Stimulated activated naive B cell treated with anti-CD40 and anti-IgM and Interleukin-4, amounts not matched to agents 10 μg/mL and 1 μg/mL and 100 μg/mL, for 72 hours (primary cell): ENCODE data around the gene TMIGD1.

Source experiments
- ATAC-seq, 2 donors: fragments of 150-1000 bp; cut with Tn5 transposase; replicated peaks; 2 replicates each; pipeline ENCODE4 v1.10.0; 2021; ENCODE audit warnings: moderate library complexity in 1 of 2
- DNase-seq: peaks from one replicate; pipeline ENCODE4 v3.0.0; 2021
- H3K27ac Mint-ChIP-seq: one replicate; pipeline ENCODE4 v1.8.0; 2022; ENCODE audit warnings: mild to moderate bottlenecking, mixed read lengths
- H3K27me3 Mint-ChIP-seq, 2 donors: one replicate each; pipeline ENCODE4 v1.8.0; 2022; ENCODE audit warnings: mixed read lengths in 2 of 2
- H3K36me3 Mint-ChIP-seq, 2 donors: one replicate each; pipeline ENCODE4 v1.8.0; 2022; ENCODE audit warnings: mixed read lengths in 2 of 2, mild to moderate bottlenecking in 1 of 2
- H3K4me1 Mint-ChIP-seq, 2 donors: one replicate each; pipeline ENCODE4 v1.8.0; 2022; ENCODE audit warnings: mixed read lengths in 2 of 2, mild to moderate bottlenecking in 1 of 2
- H3K4me3 Mint-ChIP-seq, 2 donors: one replicate each; pipeline ENCODE4 v1.8.0; 2022; ENCODE audit warnings: mild to moderate bottlenecking in 2 of 2, mixed read lengths in 2 of 2, moderate library complexity in 1 of 2
- H3K9me3 Mint-ChIP-seq, 2 donors: one replicate each; pipeline ENCODE4 v1.8.0; 2022; ENCODE audit warnings: mixed read lengths in 2 of 2, mild to moderate bottlenecking in 1 of 2

TMIGD1 gene

GRCh38 chr17:30332057-30332542, 1.8 kb downstream of the TMIGD1 start:
- Mint-ChIP-seq H3K27ac (peak overlapping the region; percentile 4), H3K36me3 (no peaks in the 10 kb centered on the region), H3K9me3 (no peaks in the 10 kb centered on the region), H3K4me3 (peak overlapping the region; percentile 11 to 17), H3K27me3 (peaks cover 0 to 4% of the 10 kb centered on the region in 2 donors), H3K4me1 (peaks cover 10 to 15% of the 10 kb centered on the region in 2 donors)
- ATAC-seq (peak; percentile 88 to 92), DNase-seq (no peak)

- no peaks in the 10 kb centered on the region for H3K36me3 Mint-ChIP-seq
- H3K9me3 Mint-ChIP-seq: no peaks in the 10 kb centered on the region
- DNase-seq (no peak), ATAC-seq (no peak)
- H3K4me3 Mint-ChIP-seq: no peak overlapping the region
- H3K4me1 Mint-ChIP-seq: peaks cover 13 to 19% of the 10 kb centered on the region in 2 donors
- no peak overlapping the region for H3K27ac Mint-ChIP-seq
- H3K27me3 Mint-ChIP-seq: peaks cover 0 to 4% of the 10 kb centered on the region in 2 donors
Measured at GRCh38 chr17:30326809-30327208, 7.0 kb downstream of the TMIGD1 start.

GRCh38 chr17:30324723-30325122, 9.1 kb downstream of the TMIGD1 start:
- no peak for ATAC-seq
- no peaks in the 10 kb centered on the region for H3K9me3 Mint-ChIP-seq
- no peak for DNase-seq
- peaks cover 13 to 16% of the 10 kb centered on the region in 2 donors for H3K4me1 Mint-ChIP-seq
- H3K27me3 Mint-ChIP-seq: peaks cover 0 to 4% of the 10 kb centered on the region in 2 donors
- no peak overlapping the region for H3K4me3 Mint-ChIP-seq
- H3K27ac Mint-ChIP-seq: no peak overlapping the region
- H3K36me3 Mint-ChIP-seq: no peaks in the 10 kb centered on the region

- H3K27ac Mint-ChIP-seq: no peak overlapping the region
- ATAC-seq: peak; percentile 67 to 85
- H3K4me1 Mint-ChIP-seq: peaks cover 13 to 16% of the 10 kb centered on the region in 2 donors
- no peak overlapping the region for H3K4me3 Mint-ChIP-seq
- peaks cover 0 to 4% of the 10 kb centered on the region in 2 donors for H3K27me3 Mint-ChIP-seq
- no peaks in the 10 kb centered on the region for H3K9me3 Mint-ChIP-seq
- H3K36me3 Mint-ChIP-seq: no peaks in the 10 kb centered on the region
- DNase-seq: no peak
Measured at GRCh38 chr17:30323895-30324319, 9.9 kb downstream of the TMIGD1 start.

- Mint-ChIP-seq H3K36me3 (no peaks in the 10 kb centered on the region), H3K4me3 (no peak overlapping the region), H3K27ac (no peak overlapping the region), H3K27me3 (peaks cover 0 to 4% of the 10 kb centered on the region in 2 donors), H3K4me1 (peaks cover 13 to 16% of the 10 kb centered on the region in 2 donors), H3K9me3 (no peaks in the 10 kb centered on the region)
- ATAC-seq: peak in 1 of 2 donors; percentile 65
- no peak for DNase-seq
Measured at GRCh38 chr17:30323262-30323894, 10.5 kb downstream of the TMIGD1 start.

GRCh38 chr17:30321314-30321713, 12.5 kb downstream of the TMIGD1 start:
- Mint-ChIP-seq H3K36me3 (no peaks in the 10 kb centered on the region), H3K27ac (no peak overlapping the region), H3K9me3 (no peaks in the 10 kb centered on the region), H3K4me3 (no peak overlapping the region), H3K4me1 (peaks cover 13 to 16% of the 10 kb centered on the region in 2 donors), H3K27me3 (peaks cover 0 to 4% of the 10 kb centered on the region in 2 donors)
- ATAC-seq (no peak), DNase-seq (no peak)

- DNase-seq (no peak), ATAC-seq (no peak)
- no peaks in the 10 kb centered on the region for H3K27me3 Mint-ChIP-seq
- peaks cover 3% of the 10 kb centered on the region in 2 donors for H3K4me1 Mint-ChIP-seq
- H3K36me3 Mint-ChIP-seq: no peaks in the 10 kb centered on the region
- no peaks in the 10 kb centered on the region for H3K9me3 Mint-ChIP-seq
- no peak overlapping the region for H3K27ac Mint-ChIP-seq
- H3K4me3 Mint-ChIP-seq: no peak overlapping the region
Measured at GRCh38 chr17:30318155-30318554, 15.7 kb downstream of the TMIGD1 start.

- Mint-ChIP-seq H3K4me1 (no peaks in the 10 kb centered on the region), H3K36me3 (no peaks in the 10 kb centered on the region), H3K27ac (no peak overlapping the region), H3K9me3 (no peaks in the 10 kb centered on the region), H3K27me3 (no peaks in the 10 kb centered on the region), H3K4me3 (no peak overlapping the region)
- ATAC-seq: no peak
- no peak for DNase-seq
Measured at GRCh38 chr17:30316736-30317135, 17.1 kb downstream of the TMIGD1 start.

GRCh38 chr17:30315106-30315505, 18.8 kb downstream of the TMIGD1 start:
- H3K27me3 Mint-ChIP-seq: no peaks in the 10 kb centered on the region
- no peak overlapping the region for H3K4me3 Mint-ChIP-seq
- H3K4me1 Mint-ChIP-seq: no peaks in the 10 kb centered on the region
- no peaks in the 10 kb centered on the region for H3K36me3 Mint-ChIP-seq
- DNase-seq (no peak), ATAC-seq (no peak)
- no peaks in the 10 kb centered on the region for H3K9me3 Mint-ChIP-seq
- H3K27ac Mint-ChIP-seq: no peak overlapping the region

GRCh38 chr17:30314474-30314873, 19.4 kb downstream of the TMIGD1 start:
- H3K9me3 Mint-ChIP-seq: no peaks in the 10 kb centered on the region
- H3K36me3 Mint-ChIP-seq: no peaks in the 10 kb centered on the region
- H3K4me3 Mint-ChIP-seq: no peak overlapping the region
- no peaks in the 10 kb centered on the region for H3K4me1 Mint-ChIP-seq
- ATAC-seq (no peak), DNase-seq (no peak)
- no peak overlapping the region for H3K27ac Mint-ChIP-seq
- no peaks in the 10 kb centered on the region for H3K27me3 Mint-ChIP-seq

- Mint-ChIP-seq H3K27ac (no peak overlapping the region), H3K4me3 (no peak overlapping the region), H3K4me1 (no peaks in the 10 kb centered on the region), H3K9me3 (no peaks in the 10 kb centered on the region), H3K36me3 (no peaks in the 10 kb centered on the region), H3K27me3 (no peaks in the 10 kb centered on the region)
- no peak for ATAC-seq
- no peak for DNase-seq
Measured at GRCh38 chr17:30312226-30312625, 21.6 kb downstream of the TMIGD1 start.

- H3K4me3 Mint-ChIP-seq: no peak overlapping the region
- H3K27me3 Mint-ChIP-seq: peaks cover 0 to 3% of the 10 kb centered on the region in 2 donors
- ATAC-seq (no peak), DNase-seq (no peak)
- H3K27ac Mint-ChIP-seq: no peak overlapping the region
- no peaks in the 10 kb centered on the region for H3K36me3 Mint-ChIP-seq
- no peaks in the 10 kb centered on the region for H3K9me3 Mint-ChIP-seq
- no peaks in the 10 kb centered on the region for H3K4me1 Mint-ChIP-seq
Measured at GRCh38 chr17:30310562-30310961, 23.3 kb downstream of the TMIGD1 start.

- no peaks in the 10 kb centered on the region for H3K36me3 Mint-ChIP-seq
- no peaks in the 10 kb centered on the region for H3K4me1 Mint-ChIP-seq
- no peak overlapping the region for H3K27ac Mint-ChIP-seq
- ATAC-seq (no peak), DNase-seq (no peak)
- no peak overlapping the region for H3K4me3 Mint-ChIP-seq
- H3K27me3 Mint-ChIP-seq: peaks cover 0 to 5% of the 10 kb centered on the region in 2 donors
- H3K9me3 Mint-ChIP-seq: no peaks in the 10 kb centered on the region
Measured at GRCh38 chr17:30309591-30309990, 24.3 kb downstream of the TMIGD1 start.

- peaks cover 0 to 5% of the 10 kb centered on the region in 2 donors for H3K27me3 Mint-ChIP-seq
- no peaks in the 10 kb centered on the region for H3K36me3 Mint-ChIP-seq
- no peaks in the 10 kb centered on the region for H3K4me1 Mint-ChIP-seq
- H3K4me3 Mint-ChIP-seq: no peak overlapping the region
- DNase-seq: no peak
- no peaks in the 10 kb centered on the region for H3K9me3 Mint-ChIP-seq
- H3K27ac Mint-ChIP-seq: no peak overlapping the region
- no peak for ATAC-seq
Measured at GRCh38 chr17:30308406-30308805, 25.5 kb downstream of the TMIGD1 start.

GRCh38 chr17:30304778-30305177, 29.1 kb downstream of the TMIGD1 start:
- peaks cover 7 to 14% of the 10 kb centered on the region in 2 donors for H3K4me1 Mint-ChIP-seq
- no peak overlapping the region for H3K27ac Mint-ChIP-seq
- H3K4me3 Mint-ChIP-seq: no peak overlapping the region
- no peak for ATAC-seq
- H3K27me3 Mint-ChIP-seq: peaks cover 0 to 5% of the 10 kb centered on the region in 2 donors
- H3K36me3 Mint-ChIP-seq: no peaks in the 10 kb centered on the region
- DNase-seq: no peak
- H3K9me3 Mint-ChIP-seq: no peaks in the 10 kb centered on the region
